ENCODE measurements around the gene RPS6KC1.

DNA sequence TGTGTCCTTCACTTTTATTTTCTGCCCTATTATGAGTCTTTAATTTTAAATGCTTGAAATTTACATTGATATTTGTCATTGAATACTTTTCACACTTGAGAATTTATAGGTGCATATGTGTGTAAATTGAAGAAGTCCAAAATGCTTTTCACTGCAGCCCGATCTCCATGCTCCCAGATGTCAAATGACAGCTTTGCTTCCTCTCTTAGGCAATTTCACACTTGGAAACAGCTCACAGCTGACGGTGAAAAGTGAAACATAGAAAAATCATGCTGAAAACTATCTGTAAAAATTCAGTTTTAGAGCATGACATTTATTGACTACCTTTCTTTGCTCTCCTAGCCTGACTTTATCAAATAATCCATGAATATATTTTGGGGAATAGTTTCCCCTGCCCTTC lies 196.0 kb downstream of the RPS6KC1 start:
- TF ChIP-seq, protein P1, sequence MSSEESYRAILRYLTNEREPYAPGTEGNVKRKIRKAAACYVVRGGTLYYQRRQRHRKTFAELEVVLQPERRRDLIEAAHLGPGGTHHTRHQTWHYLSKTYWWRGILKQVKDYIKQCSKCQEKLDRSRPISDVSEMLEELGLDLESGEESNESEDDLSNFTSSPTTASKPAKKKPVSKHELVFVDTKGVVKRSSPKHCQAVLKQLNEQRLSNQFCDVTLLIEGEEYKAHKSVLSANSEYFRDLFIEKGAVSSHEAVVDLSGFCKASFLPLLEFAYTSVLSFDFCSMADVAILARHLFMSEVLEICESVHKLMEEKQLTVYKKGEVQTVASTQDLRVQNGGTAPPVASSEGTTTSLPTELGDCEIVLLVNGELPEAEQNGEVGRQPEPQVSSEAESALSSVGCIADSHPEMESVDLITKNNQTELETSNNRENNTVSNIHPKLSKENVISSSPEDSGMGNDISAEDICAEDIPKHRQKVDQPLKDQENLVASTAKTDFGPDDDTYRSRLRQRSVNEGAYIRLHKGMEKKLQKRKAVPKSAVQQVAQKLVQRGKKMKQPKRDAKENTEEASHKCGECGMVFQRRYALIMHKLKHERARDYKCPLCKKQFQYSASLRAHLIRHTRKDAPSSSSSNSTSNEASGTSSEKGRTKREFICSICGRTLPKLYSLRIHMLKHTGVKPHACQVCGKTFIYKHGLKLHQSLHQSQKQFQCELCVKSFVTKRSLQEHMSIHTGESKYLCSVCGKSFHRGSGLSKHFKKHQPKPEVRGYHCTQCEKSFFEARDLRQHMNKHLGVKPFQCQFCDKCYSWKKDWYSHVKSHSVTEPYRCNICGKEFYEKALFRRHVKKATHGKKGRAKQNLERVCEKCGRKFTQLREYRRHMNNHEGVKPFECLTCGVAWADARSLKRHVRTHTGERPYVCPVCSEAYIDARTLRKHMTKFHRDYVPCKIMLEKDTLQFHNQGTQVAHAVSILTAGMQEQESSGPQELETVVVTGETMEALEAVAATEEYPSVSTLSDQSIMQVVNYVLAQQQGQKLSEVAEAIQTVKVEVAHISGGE (CRISPR knock-in tag; IDR thresholded peaks at IDR 0.05), result no peak
- TF ChIP-seq, protein P2, sequence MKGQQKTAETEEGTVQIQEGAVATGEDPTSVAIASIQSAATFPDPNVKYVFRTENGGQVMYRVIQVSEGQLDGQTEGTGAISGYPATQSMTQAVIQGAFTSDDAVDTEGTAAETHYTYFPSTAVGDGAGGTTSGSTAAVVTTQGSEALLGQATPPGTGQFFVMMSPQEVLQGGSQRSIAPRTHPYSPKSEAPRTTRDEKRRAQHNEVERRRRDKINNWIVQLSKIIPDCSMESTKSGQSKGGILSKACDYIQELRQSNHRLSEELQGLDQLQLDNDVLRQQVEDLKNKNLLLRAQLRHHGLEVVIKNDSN (CRISPR knock-in tag; IDR thresholded peaks at IDR 0.05), result no peak
- TF ChIP-seq PHF8 (IDR thresholded peaks at IDR 0.05; ENCODE audit: borderline replicate concordance, low read length) (no peak), CBX5 (IDR thresholded peaks at IDR 0.05; ENCODE audit: borderline replicate concordance, low read depth) (no peak), ZNF134 (CRISPR knock-in tag; conservative IDR thresholded peaks at IDR 0.05) (no peak)

All from K562 (cell line).